ENCODE results near the gene PPP1R37. TPM values are rescaled to one million over a fixed set of nuclear protein-coding genes. Genes with fewer than 3 reads are reported as not detected.
A peak's percentile ranks its signal among the peaks of the same experiment; 100 is the strongest.

The PPP1R37 gene
- polyA plus RNA-seq, 3 donors: 0.10 to 11.8 (median 0.22) TPM

- H2AFZ ChIP-seq (ENCODE audit: insufficient read depth, low read depth, low read length, poor library complexity, severe bottlenecking): no peak overlapping the region
- H3K27me3 ChIP-seq (ENCODE audit: control insufficient read depth in 2 of 2, insufficient read depth in 2 of 2, low read length in 2 of 2): no peaks in the 10 kb centered on the region
- peaks cover 36% of the 10 kb centered on the region for H3K79me2 ChIP-seq (ENCODE audit: insufficient read depth, low read length)
- peaks cover 41 to 55% of the 10 kb centered on the region in 2 donors for H3K4me1 ChIP-seq (ENCODE audit: control insufficient read depth in 1 of 2, insufficient read depth in 2 of 2, low read length in 2 of 2)
- Mint-ChIP-seq H3K4me3 (no peak overlapping the region), H3K27me3 (ENCODE audit: low read depth in 3 of 3) (peaks cover 0 to 4% (median 2%) of the 10 kb centered on the region in 3 donors), H3K36me3 (peaks cover 17 to 24% of the 10 kb centered on the region in 2 donors), H3K9me3 (peaks cover 0 to 3% (median 0%) of the 10 kb centered on the region in 7 donors), H3K27ac (peak overlapping the region; percentile 3 to 89 (median 79)), H3K4me1 (peaks cover 54% of the 10 kb centered on the region)
- intact Hi-C loops (cut with micrococcal nuclease): no loop called here
- no peak for DNase-seq
- peak overlapping the region in 1 of 3 experiments; percentile 23 for H3K4me3 ChIP-seq (replicated peaks in 1 of 3; ENCODE audit: low read depth in 2 of 3, low read length in 3 of 3)
- peaks cover 3 to 7% of the 10 kb centered on the region in 2 donors for H3K36me3 ChIP-seq (replicated peaks in 1 of 2; ENCODE audit: control insufficient read depth in 1 of 2, insufficient read depth in 2 of 2, low read length in 2 of 2)
- 92% methylated on average over 4 of the region's 5 CpGs for WGBS (ENCODE audit: insufficient coverage)
- no peak for TF ChIP-seq CTCF (IDR thresholded peaks at IDR 0.05)
- no peaks in the 10 kb centered on the region for H3K9me3 ChIP-seq (replicated peaks in 1 of 2; ENCODE audit: control insufficient read depth in 1 of 2, insufficient read depth in 1 of 2, low read length in 2 of 2)
- H3K4me2 ChIP-seq (replicated peaks; ENCODE audit: extremely low read depth, low read length, poor library complexity, severe bottlenecking): no peak overlapping the region
- H3K27ac ChIP-seq (ENCODE audit: low read depth in 1 of 2, low read length in 2 of 2): no peak overlapping the region
- peaks cover 45% of the 10 kb centered on the region for H4K20me1 ChIP-seq (ENCODE audit: insufficient read depth, low read length)
- H3K9ac ChIP-seq (ENCODE audit: insufficient read depth, low read length, poor library complexity, severe bottlenecking): peak overlapping the region; percentile 27
These were observed 91.1 kb downstream of the PPP1R37 start for GRCh38 chr19:45184115-45184514.

DNA sequence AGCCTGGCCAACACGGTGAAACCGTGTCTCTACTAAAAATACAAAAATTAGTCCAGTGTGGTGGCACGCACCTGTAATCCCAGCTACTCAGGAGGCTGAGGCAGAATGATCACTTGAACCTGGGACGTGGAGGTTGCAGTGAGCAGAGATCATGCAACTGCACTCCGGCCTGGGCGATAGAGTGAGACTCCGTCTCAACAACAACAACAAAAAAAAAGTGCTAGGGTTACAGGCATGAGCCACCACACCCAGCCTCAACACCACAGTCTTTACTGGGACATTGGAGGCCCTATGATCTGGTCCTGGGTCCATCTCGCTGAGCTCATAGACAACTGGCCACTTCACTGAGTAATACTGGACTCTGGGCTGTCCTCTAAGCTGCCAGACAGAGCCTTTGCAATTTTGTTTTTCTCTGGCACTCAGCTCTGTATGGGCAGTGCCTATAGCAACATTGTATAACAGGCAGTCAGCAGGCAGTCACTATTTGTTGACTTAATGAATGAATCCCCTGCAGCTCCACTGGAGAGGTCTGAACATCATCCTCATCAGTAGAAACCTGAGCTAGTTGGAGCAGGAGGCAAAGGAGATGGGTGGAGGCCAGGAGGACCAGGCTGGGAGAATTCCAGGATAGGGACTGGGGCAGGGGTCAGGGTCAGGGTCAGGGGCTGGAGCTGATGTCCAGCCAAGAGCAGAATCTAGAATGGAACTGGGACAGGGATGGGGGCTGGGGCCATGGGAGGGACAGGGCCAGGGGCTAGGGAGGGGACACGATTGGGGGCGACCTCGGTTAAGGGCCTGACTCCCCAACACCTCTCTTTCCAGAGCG is 93.7 kb downstream of the PPP1R37 start:
- no peak overlapping the region for H2AFZ ChIP-seq (ENCODE audit: insufficient read depth, low read depth, low read length, poor library complexity, severe bottlenecking)
- 95% methylated on average over 7 of the region's 12 CpGs for WGBS (ENCODE audit: insufficient coverage)

More for the DNA sequence above, 93.7 kb downstream of the PPP1R37 start:
- no peak overlapping the region for H3K9ac ChIP-seq (ENCODE audit: insufficient read depth, low read length, poor library complexity, severe bottlenecking)
- peak overlapping the region in 3 of 7 donors; percentile 46 to 67 (median 64) for H3K27ac Mint-ChIP-seq
- peaks cover 20% of the 10 kb centered on the region for H4K20me1 ChIP-seq (ENCODE audit: insufficient read depth, low read length)
- intact Hi-C loops (cut with micrococcal nuclease): loop anchor here in 1 of 2 donors (5.0 kb wide), 1 partner anchor 89 kb away; no protein-coding TSS in a partner anchor
- no peak for DNase-seq
- no peak overlapping the region for H3K27ac ChIP-seq (ENCODE audit: low read depth in 1 of 2, low read length in 2 of 2)
- peaks cover 0 to under 1% of the 10 kb centered on the region in 2 donors for H3K36me3 ChIP-seq (replicated peaks in 1 of 2; ENCODE audit: control insufficient read depth in 1 of 2, insufficient read depth in 2 of 2, low read length in 2 of 2)
- H3K27me3 Mint-ChIP-seq (ENCODE audit: low read depth in 3 of 3): peaks cover 0 to 6% (median 2%) of the 10 kb centered on the region in 3 donors
- H3K9me3 ChIP-seq (replicated peaks in 1 of 2; ENCODE audit: control insufficient read depth in 1 of 2, insufficient read depth in 1 of 2, low read length in 2 of 2): no peaks in the 10 kb centered on the region
- H3K4me3 Mint-ChIP-seq: no peak overlapping the region
- peaks cover 22 to 31% of the 10 kb centered on the region in 2 donors for H3K4me1 ChIP-seq (ENCODE audit: control insufficient read depth in 1 of 2, insufficient read depth in 2 of 2, low read length in 2 of 2)
- peaks cover 0 to 12% (median 0%) of the 10 kb centered on the region in 7 donors for H3K9me3 Mint-ChIP-seq
- no peak for TF ChIP-seq CTCF (IDR thresholded peaks at IDR 0.05)
- H3K4me3 ChIP-seq (replicated peaks in 1 of 3; ENCODE audit: low read depth in 2 of 3, low read length in 3 of 3): no peak overlapping the region
- peaks cover 4 to 7% of the 10 kb centered on the region in 2 donors for H3K36me3 Mint-ChIP-seq
- H3K4me2 ChIP-seq (replicated peaks; ENCODE audit: extremely low read depth, low read length, poor library complexity, severe bottlenecking): no peak overlapping the region
- H3K79me2 ChIP-seq (ENCODE audit: insufficient read depth, low read length): peaks cover 10% of the 10 kb centered on the region
- peaks cover 34% of the 10 kb centered on the region for H3K4me1 Mint-ChIP-seq
- no peaks in the 10 kb centered on the region for H3K27me3 ChIP-seq (ENCODE audit: control insufficient read depth in 2 of 2, insufficient read depth in 2 of 2, low read length in 2 of 2)
